SK-N-SH (cell line): ENCODE results near the gene NPPB. TPM values are rescaled to one million over a fixed set of nuclear protein-coding genes. Genes with fewer than 3 reads are reported as not detected.

Experiments
- CTCF ChIA-PET: fragments of 300-600, 350-600 bp; formaldehyde crosslinking; extraction: SDS; loops from one replicate; lab custom pipeline; 2021; lab: Yijun Ruan, JAX
- POLR2A ChIA-PET: fragments of 350-600 bp; sonication (Branson Sonifier 250); formaldehyde crosslinking; extraction: SDS; loops from one replicate; lab custom pipeline; 2020; ENCODE audit warnings: antibody characterized with exemption, inconsistent platforms; lab: Yijun Ruan, JAX
- DNase-seq: peaks from one replicate; pipeline ENCODE4 v3.0.0; 2012
- H2AFZ ChIP-seq: fragments of 200-600 bp; sonication (generic); 2 replicates; pipeline ENCODE4 v1.8.1; 2016; ENCODE audit warnings: antibody characterized with exemption, mild to moderate bottlenecking, low read depth
- H3F3A ChIP-seq: fragments of 200-600 bp; sonication (generic); replicated peaks from 2 replicates; pipeline ENCODE3; 2016; ENCODE audit warnings: antibody characterized with exemption, mild to moderate bottlenecking; ENCODE audit not compliant: insufficient read depth
- H3K27ac ChIP-seq, 2 experiments: fragments of 200-500 bp in 1 of 2; fragments of 200-600 bp in 1 of 2; sonication (Bioruptor generic) in 1 of 2; sonication (generic), shearing (Covaris generic) in 1 of 2; 2 replicates each; pipeline versions ENCODE4 v1.5.1 to v1.6.1; 2014 to 2016; ENCODE audit warnings: low read depth in 2 of 2, inconsistent platforms in 1 of 2, low read length in 1 of 2, mild to moderate bottlenecking in 1 of 2, mixed read lengths in 1 of 2
- H3K27me3 ChIP-seq: fragments of 200-600 bp; sonication (generic), shearing (Covaris generic); 2 replicates; pipeline ENCODE4 v1.6.1; 2016; ENCODE audit warnings: mixed run types; ENCODE audit not compliant: insufficient read depth
- H3K36me3 ChIP-seq, 2 experiments: fragments of 200-500 bp in 1 of 2; fragments of 200-600 bp in 1 of 2; sonication (Bioruptor generic) in 1 of 2; sonication (generic) in 1 of 2; replicated peaks in 1 of 2; 2 replicates each; pipeline versions ENCODE3 to v1.5.1; 2014 to 2016; ENCODE audit warnings: low read length in 1 of 2, mild to moderate bottlenecking in 1 of 2; ENCODE audit not compliant: insufficient read depth in 2 of 2, control insufficient read depth in 1 of 2
- H3K4me1 ChIP-seq, 2 experiments: fragments of 200-500 bp in 1 of 2; fragments of 200-600 bp in 1 of 2; sonication (Bioruptor generic) in 1 of 2; sonication (generic), shearing (Covaris generic) in 1 of 2; 2 replicates each; pipeline versions ENCODE4 v1.5.1 to v1.6.1; 2014 to 2016; ENCODE audit warnings: low read depth in 1 of 2, low read length in 1 of 2, mixed run types in 1 of 2; ENCODE audit not compliant: insufficient read depth in 2 of 2, control insufficient read depth in 1 of 2
- H3K4me2 ChIP-seq: fragments of 200-600 bp; sonication (generic), shearing (Covaris generic); 2 replicates; pipeline ENCODE4 v1.6.1; 2017; ENCODE audit warnings: mixed run types
- H3K4me3 ChIP-seq, 2 experiments: fragments of 200-500 bp in 1 of 2; fragments of 200-600 bp in 1 of 2; sonication (Bioruptor generic) in 1 of 2; sonication (generic), shearing (Covaris generic) in 1 of 2; 2 replicates each; pipeline versions ENCODE4 v1.5.1 to v1.8.1; 2014 to 2016; ENCODE audit warnings: low read depth in 2 of 2, inconsistent platforms in 1 of 2, low read length in 1 of 2, mild to moderate bottlenecking in 1 of 2, mixed read lengths in 1 of 2, moderate library complexity in 1 of 2
- H3K79me2 ChIP-seq: fragments of 200-600 bp; sonication (generic); 2 replicates; pipeline ENCODE4 v1.8.1; 2017; ENCODE audit warnings: mild to moderate bottlenecking; ENCODE audit not compliant: insufficient read depth
- H3K9ac ChIP-seq: fragments of 200-600 bp; sonication (generic); 2 replicates; pipeline ENCODE4 v1.6.1; 2017; ENCODE audit warnings: mixed run types
- H3K9me2 ChIP-seq: fragments of 200-600 bp; sonication (generic); 2 replicates; pipeline ENCODE4 v1.6.1; 2017; ENCODE audit warnings: mixed run types
- H3K9me3 ChIP-seq: fragments of 200-600 bp; sonication (generic); 2 replicates; pipeline ENCODE4 v1.6.1; 2017; ENCODE audit warnings: mixed run types, mild to moderate bottlenecking, moderate library complexity
- H4K20me1 ChIP-seq: fragments of 200-600 bp; sonication (generic); 2 replicates; pipeline ENCODE4 v1.6.1; 2017; ENCODE audit warnings: mild to moderate bottlenecking, mixed run types; ENCODE audit not compliant: insufficient read depth
- CTCF ChIP-seq: fragments of 200-600 bp; sonication (generic); IDR thresholded peaks from 2 replicates; pipeline ENCODE4 v1.6.1; 2017; ENCODE audit warnings: antibody characterized with exemption, mild to moderate bottlenecking, moderate library complexity
- ELF1 ChIP-seq: IDR thresholded peaks from 2 replicates; pipeline ENCODE4 v1.4.0; 2012
- FOXJ3 ChIP-seq: sonication (generic); formaldehyde crosslinking; IDR thresholded peaks from 2 replicates; pipeline ENCODE4 v1.5.1; 2020; ENCODE audit warnings: mild to moderate bottlenecking, missing genetic modification reagents
- GABPA ChIP-seq: IDR thresholded peaks from 2 replicates; pipeline ENCODE4 v1.4.0; 2012; ENCODE audit warnings: low read depth, mild to moderate bottlenecking
- GATA2 ChIP-seq: sonication (generic); formaldehyde crosslinking; IDR thresholded peaks from 2 replicates; pipeline ENCODE4 v1.5.0; 2020; ENCODE audit warnings: mild to moderate bottlenecking, missing genetic modification reagents
- JUND ChIP-seq: IDR thresholded peaks from 2 replicates; pipeline ENCODE4 v1.4.0; 2012
- MAX ChIP-seq: IDR thresholded peaks from 2 replicates; pipeline ENCODE4 v1.4.0; 2012; ENCODE audit warnings: low read depth
- RAD21 ChIP-seq: IDR thresholded peaks from 2 replicates; pipeline ENCODE4 v1.6.1; 2012; ENCODE audit warnings: mild to moderate bottlenecking, low read length
- RCOR1 ChIP-seq: fragments of 150-350 bp; IDR thresholded peaks from 2 replicates; pipeline ENCODE4 v1.6.1; 2017; ENCODE audit warnings: antibody characterized with exemption, low read length
- REST ChIP-seq: IDR thresholded peaks from 2 replicates; pipeline ENCODE4 v1.6.1; 2012; ENCODE audit warnings: mild to moderate bottlenecking, low read depth, low read length, moderate library complexity
- RXRA ChIP-seq: IDR thresholded peaks from 2 replicates; pipeline ENCODE4 v1.4.0; 2012; ENCODE audit warnings: low read depth, mild to moderate bottlenecking, borderline replicate concordance
- SMC3 ChIP-seq: IDR thresholded peaks from 2 replicates; pipeline ENCODE4 v1.6.1; 2012; ENCODE audit warnings: low read depth, low read length, improper control_type of control experiment
- USF2 ChIP-seq: fragments of 150-350 bp; IDR thresholded peaks from 2 replicates; pipeline ENCODE4 v1.6.1; 2017; ENCODE audit warnings: antibody characterized with exemption, low read length, low read depth, borderline replicate concordance
- YY1 ChIP-seq: IDR thresholded peaks from 2 replicates; pipeline ENCODE4 v1.4.0; 2012; ENCODE audit warnings: low read depth, mild to moderate bottlenecking
- WGBS: methylation state at CpG from one replicate; pipeline ENCODE4 v1.1.6; 2017; ENCODE audit warnings: low lambda C conversion rate; 5-methylcytosine and 5-hydroxymethylcytosine counted together
- polyA plus RNA-seq, 3 experiments: library from polyadenylated mRNA; depleted of rRNA; stranded (reverse); fragments of >200 nt; gene quantifications; 2 replicates each; pipeline ENCODE4 v1.2.3, GENCODE V29; 2012

NPPB gene
- polyA plus RNA-seq, 1 of the 3 experiments (the other 2 are of a cell fraction), result 0.85 TPM

GRCh38 chr1:11888206-11888876 lies 29.6 kb upstream of the NPPB start:
- Histone ChIP-seq H3K27me3 (0 out of 2 replicates have a peak, but pooled peaks cover 6% of the 10 kb centered on the region), H3K4me3 (no peak overlapping the region), H3K9me3 (no peaks in the 10 kb centered on the region), H4K20me1 (no peaks in the 10 kb centered on the region), H3F3A (no peaks in the 10 kb centered on the region), H3K9me2 (no peaks in the 10 kb centered on the region), H2AFZ (no peak overlapping the region), H3K79me2 (no peaks in the 10 kb centered on the region), H3K36me3 (no peaks in the 10 kb centered on the region)
- CTCF ChIA-PET, result interaction anchor here (1.1 to 5.3 kb wide), 3 partner anchors 19 to 236 kb away, joined by 3 to 48 read pairs (median 7); no protein-coding TSS in a partner anchor
- 65% methylated on average over 11 of the region's 15 CpGs for WGBS
- no peak for TF ChIP-seq ELF1
- no peak for TF ChIP-seq GABPA
- TF ChIP-seq GATA2 (CRISPR knock-in tag), result no peak
- no peak for TF ChIP-seq USF2
- no peak for TF ChIP-seq RAD21
- no peak for TF ChIP-seq REST
- no peak for TF ChIP-seq RXRA
- no peak for TF ChIP-seq YY1
- TF ChIP-seq CTCF, result no peak
- no peak for TF ChIP-seq SMC3
- no peak for TF ChIP-seq JUND
- TF ChIP-seq FOXJ3, result no peak
- TF ChIP-seq MAX, result no peak
- TF ChIP-seq RCOR1, result no peak
- TF ChIP-seq, all 33 proteins: peak for 0
- Histone ChIP-seq H3K9ac (no peak overlapping the region), H3K4me1 (peaks cover 0 to 11% of the 10 kb centered on the region in 2 experiments; a peak in 1 of 4 replicates), H3K4me2 (no peak overlapping the region), H3K27ac (no peak overlapping the region)
- DNase-seq, result no peak
- POLR2A ChIA-PET, result interaction anchor here (1.0 to 1.1 kb wide), 2 partner anchors 20 to 46 kb away, joined by 3 read pairs; no protein-coding TSS in a partner anchor
